Kidney glomerular epithelial cell (primary cell): Measurements from ENCODE around the gene KRTAP23-1.

Source experiments
- DNase-seq: peaks from one replicate; lab custom pipeline; 2025; lab: John Stamatoyannopoulos, UW

KRTAP23-1 gene

GRCh38 chr21:30348506-30348905, at the start of gene KRTAP23-1:
Gene KRTAP23-1 (minus strand): TSS chr21:30348606. CDS start chr21:30348606, 0 bp downstream.
- no peak for DNase-seq

GRCh38 chr21:30395731-30396130, 47.3 kb upstream of the KRTAP23-1 start, which contains the start of gene KRTAP13-1:
Gene KRTAP13-1 (plus strand): TSS chr21:30396031. CDS start chr21:30396087, 56 bp downstream.
- no peak for DNase-seq

GRCh38 chr21:30391492-30392025, 43.2 kb upstream of the KRTAP23-1 start:
- no peak for DNase-seq

- DNase-seq = no peak
These were observed 33.8 kb upstream of the KRTAP23-1 start for GRCh38 chr21:30382201-30382600.

- no peak for DNase-seq
These were observed 23.8 kb upstream of the KRTAP23-1 start, which contains the start of gene KRTAP13-2 for GRCh38 chr21:30372139-30372770. Gene KRTAP13-2 (minus strand): TSS chr21:30372271. CDS start chr21:30372213, 58 bp downstream.

GRCh38 chr21:30355906-30356305, 7.5 kb upstream of the KRTAP23-1 start:
- DNase-seq = no peak

GRCh38 chr21:30354308-30355005, 6.1 kb upstream of the KRTAP23-1 start:
- no peak for DNase-seq

GRCh38 chr21:30351534-30351933, 3.1 kb upstream of the KRTAP23-1 start:
- DNase-seq = no peak

GRCh38 chr21:30349572-30349971, 1.2 kb upstream of the KRTAP23-1 start:
- no peak for DNase-seq

- DNase-seq = no peak
These were observed 3.4 kb downstream of the KRTAP23-1 start for GRCh38 chr21:30345014-30345413.

GRCh38 chr21:30340714-30341573, 7.5 kb downstream of the KRTAP23-1 start:
- DNase-seq = no peak

GRCh38 chr21:30338717-30339116, 9.7 kb downstream of the KRTAP23-1 start:
- no peak for DNase-seq

- no peak for DNase-seq
These were observed 10.6 kb downstream of the KRTAP23-1 start for GRCh38 chr21:30337772-30338171.

GRCh38 chr21:30337276-30337744, 11.1 kb downstream of the KRTAP23-1 start, which contains the start of gene KRTAP27-1:
Gene KRTAP27-1 (minus strand): TSS chr21:30337694. CDS start chr21:30337668, 26 bp downstream.
- DNase-seq = no peak

- DNase-seq = no peak
These were observed 11.8 kb downstream of the KRTAP23-1 start for GRCh38 chr21:30336596-30336995.

- DNase-seq = no peak
These were observed 14.7 kb downstream of the KRTAP23-1 start for GRCh38 chr21:30333736-30334135.

- DNase-seq = no peak
These were observed 15.7 kb downstream of the KRTAP23-1 start for GRCh38 chr21:30332681-30333080.

- DNase-seq = no peak
These were observed 19.1 kb downstream of the KRTAP23-1 start for GRCh38 chr21:30329203-30329875.

GRCh38 chr21:30326390-30326789, 22.0 kb downstream of the KRTAP23-1 start:
- DNase-seq = no peak

GRCh38 chr21:30320215-30320614, 28.2 kb downstream of the KRTAP23-1 start, which contains the start of gene KRTAP26-1:
Gene KRTAP26-1 (minus strand): TSS chr21:30320315. CDS start chr21:30320035, 280 bp downstream.
- no peak for DNase-seq

- DNase-seq = no peak
These were observed 32.7 kb downstream of the KRTAP23-1 start for GRCh38 chr21:30315701-30316100.
